ENCODE measurements around the gene TRAT1. TPM values are rescaled to one million over a fixed set of nuclear protein-coding genes. Genes with fewer than 3 reads are reported as not detected.
A peak's percentile ranks its signal among the peaks of the same experiment; 100 is the strongest.

Gene TRAT1, protein sequence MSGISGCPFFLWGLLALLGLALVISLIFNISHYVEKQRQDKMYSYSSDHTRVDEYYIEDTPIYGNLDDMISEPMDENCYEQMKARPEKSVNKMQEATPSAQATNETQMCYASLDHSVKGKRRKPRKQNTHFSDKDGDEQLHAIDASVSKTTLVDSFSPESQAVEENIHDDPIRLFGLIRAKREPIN
- total RNA-seq, result 100 to 1,000 TPM in 3 of 5 donors, 10 to 100 TPM in 2; 91.3 to 146 (median 113) TPM
- 220 TPM for total RNA-seq (2013)
- total RNA-seq, result 24.6 to 258 (median 124) reads per million in 29 experiments

GRCh38 chr3:108822123-108822897 is at the start of gene TRAT1:
TRAT1 (plus strand) TSS chr3:108822786; CDS start chr3:108822928, 142 bp downstream.
- peaks cover 20% of the 10 kb centered on the region for H3K36me3 Mint-ChIP-seq
- H3K27me3 ChIP-seq (replicated peaks in 1 of 2; ENCODE audit: control insufficient read depth in 2 of 2, extremely low read depth in 1 of 2, insufficient read depth in 2 of 2, low read length in 1 of 2), result no peaks in the 10 kb centered on the region
- H3K27ac ChIP-seq (ENCODE audit: low read length), result peak within 1 kb of the TSS; percentile 78
- no CpG with 5 or more reads among the region's 6 CpGs for WGBS (ENCODE audit: insufficient coverage)
- H3K4me3 ChIP-seq (ENCODE audit: control insufficient read depth in 1 of 2, extremely low read depth in 1 of 2, low read length in 1 of 2), result peak within 1 kb of the TSS; percentile 61 to 78
- H3K9me3 Mint-ChIP-seq, result no peaks in the 10 kb centered on the region
- ATAC-seq (replicated peaks in 1 of 4) (peak; percentile 28 to 54 (median 40)), DNase-seq (peak in 1 of 35 experiments; percentile 55)
- ChIA-PET CTCF (interaction anchor here (0.5 to 4.0 kb wide), 12 partner anchors 8 to 232 kb away, joined by 3 to 17 read pairs (median 4); no protein-coding TSS in a partner anchor), POLR2A (interaction anchor here (0.6 to 1.3 kb wide), 7 partner anchors 8 to 1501 kb away, joined by 3 to 7 read pairs (median 3); partner anchors contain the start of genes CIP2A (in 1 of the 2) and DZIP3 (in 1 of the 2))
- peak within 1 kb of the TSS; percentile 96 to 97 for H3K27ac Mint-ChIP-seq
- H3K36me3 ChIP-seq (ENCODE audit: control insufficient read depth in 2 of 2, extremely low read depth in 1 of 2, insufficient read depth in 1 of 2, low read length in 1 of 2), result no peaks in the 10 kb centered on the region
- H3K9me3 ChIP-seq, result no peaks in the 10 kb centered on the region
- H3K4me3 Mint-ChIP-seq, result peak within 1 kb of the TSS; percentile 81 to 89 (median 88)
- peaks cover 41 to 63% (median 56%) of the 10 kb centered on the region in 3 donors for H3K4me1 Mint-ChIP-seq
- peaks cover 14 to 27% of the 10 kb centered on the region in 2 experiments for H3K4me1 ChIP-seq (ENCODE audit: control insufficient read depth in 1 of 2, extremely low read depth in 1 of 2, insufficient read depth in 2 of 2, low read length in 2 of 2)
- no peaks in the 10 kb centered on the region for H3K27me3 Mint-ChIP-seq

DNA sequence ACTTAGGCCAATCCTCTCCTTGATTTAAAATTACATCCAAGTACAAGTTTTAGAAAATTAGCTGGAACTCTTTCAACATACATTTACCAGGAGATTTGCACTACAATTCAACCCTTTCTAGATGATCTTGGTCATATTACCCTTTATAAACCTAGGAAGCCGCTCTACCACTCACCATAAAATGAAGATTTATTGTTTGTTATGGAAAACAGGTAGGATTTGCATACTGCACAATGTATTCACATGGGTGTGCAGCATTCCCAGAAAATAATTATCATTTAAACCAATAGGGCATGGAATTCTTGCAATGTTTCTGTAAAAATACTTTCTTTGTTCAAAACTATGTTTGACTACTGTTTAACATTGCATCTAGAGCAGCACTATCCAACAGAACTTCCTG is 46.9 kb upstream of the TRAT1 start:
- peaks cover 0 to 3% (median 0%) of the 10 kb centered on the region in 3 donors for H3K9me3 Mint-ChIP-seq
- peaks cover 32 to 48% (median 39%) of the 10 kb centered on the region in 3 donors for H3K4me1 Mint-ChIP-seq
- no CpG with 5 or more reads among the region's 1 CpG for WGBS (ENCODE audit: insufficient coverage)
- Histone ChIP-seq H3K27me3 (replicated peaks in 1 of 2; ENCODE audit: control insufficient read depth in 2 of 2, extremely low read depth in 1 of 2, insufficient read depth in 2 of 2, low read length in 1 of 2) (no peaks in the 10 kb centered on the region), H3K9me3 (no peaks in the 10 kb centered on the region), H3K4me1 (ENCODE audit: control insufficient read depth in 1 of 2, extremely low read depth in 1 of 2, insufficient read depth in 2 of 2, low read length in 2 of 2) (peaks cover 15 to 26% of the 10 kb centered on the region in 2 experiments), H3K36me3 (ENCODE audit: control insufficient read depth in 2 of 2, extremely low read depth in 1 of 2, insufficient read depth in 1 of 2, low read length in 1 of 2) (no peaks in the 10 kb centered on the region), H3K27ac (ENCODE audit: low read length) (no peak overlapping the region), H3K4me3 (ENCODE audit: control insufficient read depth in 1 of 2, extremely low read depth in 1 of 2, low read length in 1 of 2) (no peak overlapping the region)
- POLR2A ChIA-PET, result no interaction called here
- H3K27ac Mint-ChIP-seq, result no peak overlapping the region
- H3K27me3 Mint-ChIP-seq, result no peaks in the 10 kb centered on the region
- DNase-seq (no peak), ATAC-seq (replicated peaks in 1 of 4) (no peak)
- H3K36me3 Mint-ChIP-seq, result no peaks in the 10 kb centered on the region
- CTCF ChIA-PET, result no interaction called here
- no peak overlapping the region for H3K4me3 Mint-ChIP-seq

DNA sequence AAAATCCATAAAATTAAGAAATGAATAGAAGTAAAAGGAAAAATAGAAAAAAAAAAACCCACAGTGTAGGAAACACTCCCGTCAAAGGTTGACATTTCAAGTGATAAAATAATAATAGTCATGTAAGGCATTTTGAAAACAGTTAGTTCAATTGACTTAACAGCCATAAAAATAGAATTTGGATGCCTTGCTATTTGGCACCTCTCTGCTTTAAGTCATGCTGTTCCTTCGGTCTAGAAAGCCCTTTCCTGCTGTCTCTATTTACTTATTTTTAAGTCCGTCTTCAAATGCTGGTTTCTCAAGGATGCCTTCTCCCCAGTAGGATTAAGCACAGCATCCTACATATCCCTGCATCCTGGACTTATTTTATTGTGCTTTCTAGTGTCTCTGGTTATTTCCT is 43.1 kb upstream of the TRAT1 start:
- ChIA-PET POLR2A (interaction anchor here in 1 of 2 donors (0.6 kb wide), 1 partner anchor 117 kb away, joined by 3 read pairs; no protein-coding TSS in a partner anchor), CTCF (interaction anchor here (0.7 to 1.1 kb wide), 2 partner anchors 14 to 39 kb away, joined by 3 read pairs; no protein-coding TSS in a partner anchor)
- Histone ChIP-seq H3K27me3 (replicated peaks in 1 of 2; ENCODE audit: control insufficient read depth in 2 of 2, extremely low read depth in 1 of 2, insufficient read depth in 2 of 2, low read length in 1 of 2) (no peaks in the 10 kb centered on the region), H3K27ac (ENCODE audit: low read length) (no peak overlapping the region), H3K36me3 (ENCODE audit: control insufficient read depth in 2 of 2, extremely low read depth in 1 of 2, insufficient read depth in 1 of 2, low read length in 1 of 2) (no peaks in the 10 kb centered on the region), H3K4me3 (ENCODE audit: control insufficient read depth in 1 of 2, extremely low read depth in 1 of 2, low read length in 1 of 2) (no peak overlapping the region), H3K4me1 (ENCODE audit: control insufficient read depth in 1 of 2, extremely low read depth in 1 of 2, insufficient read depth in 2 of 2, low read length in 2 of 2) (peaks cover 17 to 26% of the 10 kb centered on the region in 2 experiments), H3K9me3 (no peaks in the 10 kb centered on the region)
- 83% methylated on average over 1 of the region's 3 CpGs for whole genome bisulfite sequencing (ENCODE audit: insufficient coverage)
- Mint-ChIP-seq H3K9me3 (no peaks in the 10 kb centered on the region), H3K4me3 (peak overlapping the region in 1 of 3 donors; percentile 30), H3K36me3 (no peaks in the 10 kb centered on the region), H3K4me1 (peaks cover 36 to 50% (median 42%) of the 10 kb centered on the region in 3 donors), H3K27me3 (no peaks in the 10 kb centered on the region), H3K27ac (peak overlapping the region; percentile 7 to 47)
- no peak for DNase-seq
- ATAC-seq (replicated peaks in 1 of 4), result no peak

- Histone ChIP-seq H3K4me1 (ENCODE audit: control insufficient read depth in 1 of 2, extremely low read depth in 1 of 2, insufficient read depth in 2 of 2, low read length in 2 of 2) (peaks cover 17 to 26% of the 10 kb centered on the region in 2 experiments), H3K4me3 (ENCODE audit: control insufficient read depth in 1 of 2, extremely low read depth in 1 of 2, low read length in 1 of 2) (no peak overlapping the region), H3K27me3 (replicated peaks in 1 of 2; ENCODE audit: control insufficient read depth in 2 of 2, extremely low read depth in 1 of 2, insufficient read depth in 2 of 2, low read length in 1 of 2) (no peaks in the 10 kb centered on the region), H3K27ac (ENCODE audit: low read length) (peak overlapping the region; percentile 14), H3K36me3 (ENCODE audit: control insufficient read depth in 2 of 2, extremely low read depth in 1 of 2, insufficient read depth in 1 of 2, low read length in 1 of 2) (no peaks in the 10 kb centered on the region), H3K9me3 (no peaks in the 10 kb centered on the region)
- Mint-ChIP-seq H3K4me1 (peaks cover 36 to 50% (median 42%) of the 10 kb centered on the region in 3 donors), H3K27me3 (no peaks in the 10 kb centered on the region), H3K36me3 (no peaks in the 10 kb centered on the region), H3K4me3 (peak overlapping the region in 1 of 3 donors; percentile 30), H3K9me3 (no peaks in the 10 kb centered on the region), H3K27ac (peak overlapping the region; percentile 47 to 85)
- no CpG with 5 or more reads among the region's 4 CpGs for WGBS (ENCODE audit: insufficient coverage)
- peak; percentile 64 to 99 (median 90) for ATAC-seq (replicated peaks in 1 of 4)
- ChIA-PET CTCF (no interaction called here), POLR2A (no interaction called here)
- peak; percentile 7 to 71 (median 45) for DNase-seq
These were observed 42.4 kb upstream of the TRAT1 start for GRCh38 chr3:108780235-108780634.

GRCh38 chr3:108791473-108791872 is 31.1 kb upstream of the TRAT1 start:
- ChIA-PET POLR2A (no interaction called here), CTCF (interaction anchor here in 1 of 2 donors (0.5 kb wide), 1 partner anchor 198 kb away, joined by 3 read pairs; no protein-coding TSS in a partner anchor)
- no peak overlapping the region for H3K4me3 ChIP-seq (ENCODE audit: control insufficient read depth in 1 of 2, extremely low read depth in 1 of 2, low read length in 1 of 2)
- no peaks in the 10 kb centered on the region for H3K36me3 ChIP-seq (ENCODE audit: control insufficient read depth in 2 of 2, extremely low read depth in 1 of 2, insufficient read depth in 1 of 2, low read length in 1 of 2)
- WGBS (ENCODE audit: insufficient coverage), result no CpG with 5 or more reads among the region's 3 CpGs
- Mint-ChIP-seq H3K9me3 (peaks cover under 1 to 3% (median 3%) of the 10 kb centered on the region in 3 donors), H3K27me3 (no peaks in the 10 kb centered on the region), H3K27ac (no peak overlapping the region), H3K4me1 (no peaks in the 10 kb centered on the region), H3K36me3 (no peaks in the 10 kb centered on the region), H3K4me3 (no peak overlapping the region)
- H3K27ac ChIP-seq (ENCODE audit: low read length), result no peak overlapping the region
- no peaks in the 10 kb centered on the region for H3K9me3 ChIP-seq
- H3K27me3 ChIP-seq (replicated peaks in 1 of 2; ENCODE audit: control insufficient read depth in 2 of 2, extremely low read depth in 1 of 2, insufficient read depth in 2 of 2, low read length in 1 of 2), result no peaks in the 10 kb centered on the region
- H3K4me1 ChIP-seq (ENCODE audit: control insufficient read depth in 1 of 2, extremely low read depth in 1 of 2, insufficient read depth in 2 of 2, low read length in 2 of 2), result no peaks in the 10 kb centered on the region
- no peak for DNase-seq
- no peak for ATAC-seq (replicated peaks in 1 of 4)

- no peaks in the 10 kb centered on the region for H3K9me3 ChIP-seq
- ATAC-seq (replicated peaks in 1 of 4) (no peak), DNase-seq (no peak)
- H3K4me1 Mint-ChIP-seq, result peaks cover 22 to 31% (median 26%) of the 10 kb centered on the region in 3 donors
- peaks cover 6 to 16% (median 12%) of the 10 kb centered on the region in 3 donors for H3K9me3 Mint-ChIP-seq
- no peak overlapping the region for H3K4me3 Mint-ChIP-seq
- peaks cover 11 to 15% of the 10 kb centered on the region in 2 experiments for H3K4me1 ChIP-seq (ENCODE audit: control insufficient read depth in 1 of 2, extremely low read depth in 1 of 2, insufficient read depth in 2 of 2, low read length in 2 of 2)
- H3K27me3 Mint-ChIP-seq, result no peaks in the 10 kb centered on the region
- H3K36me3 Mint-ChIP-seq, result peaks cover 6% of the 10 kb centered on the region
- no CpG with 5 or more reads among the region's 2 CpGs for WGBS (ENCODE audit: insufficient coverage)
- POLR2A ChIA-PET, result no interaction called here
- H3K27ac ChIP-seq (ENCODE audit: low read length), result no peak overlapping the region
- no peaks in the 10 kb centered on the region for H3K27me3 ChIP-seq (replicated peaks in 1 of 2; ENCODE audit: control insufficient read depth in 2 of 2, extremely low read depth in 1 of 2, insufficient read depth in 2 of 2, low read length in 1 of 2)
- H3K27ac Mint-ChIP-seq, result peak overlapping the region; percentile 81 to 88
- no peak overlapping the region for H3K4me3 ChIP-seq (ENCODE audit: control insufficient read depth in 1 of 2, extremely low read depth in 1 of 2, low read length in 1 of 2)
- CTCF ChIA-PET, result no interaction called here
- H3K36me3 ChIP-seq (ENCODE audit: control insufficient read depth in 2 of 2, extremely low read depth in 1 of 2, insufficient read depth in 1 of 2, low read length in 1 of 2), result no peaks in the 10 kb centered on the region
These were observed 18.1 kb upstream of the TRAT1 start for GRCh38 chr3:108804437-108804836.
